GM23338 (cell line): ENCODE results near the gene ASTL. TPM values are rescaled to one million over a fixed set of nuclear protein-coding genes. Genes with fewer than 3 reads are reported as not detected.

ENCODE experiments used
- ATAC-seq: fragments of 200-7000 bp; cut with Tn5 transposase; 3 replicates; pipeline ENCODE4 v1.9.1; 2020
- DNase-seq: peaks from one replicate; pipeline ENCODE4 v3.0.0-alpha.2; 2015; ENCODE audit warnings: low spot score
- H2AFZ ChIP-seq: fragments of 200-600 bp; sonication (generic); 2 replicates; pipeline ENCODE4 v1.8.0; 2016; ENCODE audit warnings: antibody characterized with exemption, mild to moderate bottlenecking, moderate library complexity
- H3F3A ChIP-seq: fragments of 200-600 bp; sonication (generic); replicated peaks from 2 replicates; pipeline ENCODE4 v1.8.0; 2017; ENCODE audit warnings: antibody characterized with exemption, mixed run types, low read depth
- H3K27ac ChIP-seq: fragments of 200-600 bp; sonication (generic); 2 replicates; pipeline ENCODE4 v1.6.1; 2016; ENCODE audit warnings: low read depth
- H3K27me3 ChIP-seq: fragments of 200-600 bp; sonication (generic); 2 replicates; pipeline ENCODE4 v1.8.0; 2016; ENCODE audit warnings: mild to moderate bottlenecking, mixed run types, moderate library complexity; ENCODE audit not compliant: insufficient read depth
- H3K36me3 ChIP-seq: fragments of 200-600 bp; sonication (generic); 2 replicates; pipeline ENCODE4 v1.8.0; 2016; ENCODE audit warnings: mild to moderate bottlenecking; ENCODE audit not compliant: insufficient read depth
- H3K4me1 ChIP-seq: fragments of 200-600 bp; sonication (generic); 2 replicates; pipeline ENCODE4 v1.8.0; 2016; ENCODE audit warnings: mild to moderate bottlenecking, moderate library complexity; ENCODE audit not compliant: insufficient read depth
- H3K4me2 ChIP-seq: fragments of 200-600 bp; sonication (generic); 2 replicates; pipeline ENCODE4 v1.7.1; 2017; ENCODE audit warnings: mixed run types
- H3K4me3 ChIP-seq: fragments of 200-600 bp; sonication (generic); 2 replicates; pipeline ENCODE4 v1.6.1; 2016; ENCODE audit warnings: mixed run types
- H3K79me2 ChIP-seq: fragments of 200-600 bp; sonication (generic); replicated peaks from 2 replicates; pipeline ENCODE4 v1.8.0; 2017; ENCODE audit warnings: mild to moderate bottlenecking; ENCODE audit not compliant: insufficient read depth
- H3K9me2 ChIP-seq: fragments of 200-600 bp; sonication (generic); 2 replicates; pipeline ENCODE4 v1.8.0; 2017; ENCODE audit not compliant: insufficient read depth
- H4K20me1 ChIP-seq: fragments of 200-600 bp; sonication (generic); replicated peaks from 2 replicates; pipeline ENCODE4 v1.8.0; 2017; ENCODE audit warnings: mild to moderate bottlenecking; ENCODE audit not compliant: insufficient read depth
- H3K27ac Mint-ChIP-seq: 2 replicates; pipeline ENCODE4 v1.8.0; 2020; ENCODE audit warnings: inconsistent platforms, mild to moderate bottlenecking, moderate library complexity, mixed read lengths
- H3K27me3 Mint-ChIP-seq: 3 replicates; pipeline ENCODE4 v1.8.0; 2022; ENCODE audit warnings: low read depth, mild to moderate bottlenecking, moderate library complexity, mixed read lengths, inconsistent platforms; ENCODE audit not compliant: insufficient read depth, poor library complexity
- H3K36me3 Mint-ChIP-seq: 3 replicates; pipeline ENCODE4 v1.8.0; 2021; ENCODE audit warnings: low read depth, mild to moderate bottlenecking, inconsistent platforms, moderate library complexity, mixed read lengths
- H3K4me1 Mint-ChIP-seq: 3 replicates; pipeline ENCODE4 v1.8.0; 2020; ENCODE audit warnings: mild to moderate bottlenecking, inconsistent platforms, mixed read lengths
- H3K4me3 Mint-ChIP-seq: 3 replicates; pipeline ENCODE4 v1.8.0; 2021; ENCODE audit warnings: moderate library complexity, mild to moderate bottlenecking, inconsistent platforms, mixed read lengths
- H3K9me3 Mint-ChIP-seq: 3 replicates; pipeline ENCODE4 v1.8.0; 2020; ENCODE audit warnings: moderate library complexity, mild to moderate bottlenecking, inconsistent platforms, mixed read lengths
- CTCF ChIP-seq, 2 experiments: fragments of 200-600 bp in 1 of 2; sonication (generic) in 1 of 2; conservative IDR thresholded peaks; 2 replicates each; pipeline versions ENCODE4 v1.5.1 to v1.6.1; 2016 to 2017; ENCODE audit warnings: antibody characterized with exemption in 2 of 2, low read depth in 2 of 2, mild to moderate bottlenecking in 2 of 2, moderate library complexity in 1 of 2
- ZNF114 ChIP-seq: fragments of 250-450 bp; sonication (Bioruptor Pico); IDR thresholded peaks from 2 replicates; pipeline ENCODE4 v1.5.0; 2020; ENCODE audit warnings: mild to moderate bottlenecking, moderate library complexity
- ZNF462 ChIP-seq: fragments of 250-450 bp; sonication (Bioruptor Pico); IDR thresholded peaks from 2 replicates; pipeline ENCODE4 v1.5.0; 2020; ENCODE audit warnings: mild to moderate bottlenecking, moderate library complexity
- polyA plus RNA-seq: library from polyadenylated mRNA; unstranded; fragments of >200 nt; fragmentation: Nextera tagmentation; extraction: Ambion mirVana; gene quantifications from 2 replicates; pipeline ENCODE4 v1.2.1, GENCODE V29; 2016
- total RNA-seq: library from RNA; depleted of rRNA; stranded (reverse); fragments of >200 nt; shearing (Covaris generic); gene quantifications from 2 replicates; pipeline ENCODE4 v1.2.3, GENCODE V29; 2014

The ASTL gene
- total and polyA plus RNA-seq, 2 experiments from 2014 or later, result 0.23 TPM; not detected in 1

- no peak for TF ChIP-seq ZNF462
- no peak for TF ChIP-seq ZNF114 (CRISPR knock-in tag)
Measured at GRCh38 chr2:96088340-96089335, 49.7 kb downstream of the ASTL start (continued).

- Histone ChIP-seq H3K79me2 (no peaks in the 10 kb centered on the region), H4K20me1 (no peaks in the 10 kb centered on the region), H3K27me3 (no peaks in the 10 kb centered on the region), H3K36me3 (no peaks in the 10 kb centered on the region), H3K9me2 (no peaks in the 10 kb centered on the region), H3K27ac (no peak overlapping the region), H3K4me3 (no peak overlapping the region), H3K4me1 (peaks cover 3% of the 10 kb centered on the region; the same call in 1 of the 2 replicates), H3F3A (no peaks in the 10 kb centered on the region), H2AFZ (no peak overlapping the region), H3K4me2 (no peak overlapping the region)
- Mint-ChIP-seq H3K27me3 (peaks cover 7% of the 10 kb centered on the region), H3K27ac (no peak overlapping the region), H3K4me1 (peaks cover 17% of the 10 kb centered on the region), H3K36me3 (no peaks in the 10 kb centered on the region; the same call in 2 of the 3 replicates), H3K4me3 (no peak overlapping the region), H3K9me3 (no peaks in the 10 kb centered on the region)
- DNase-seq (no peak), ATAC-seq (no peak)
- no peak for TF ChIP-seq CTCF (conservative IDR thresholded peaks at IDR 0.05; ENCODE audit: low read depth in 2 of 2)
- no peak for TF ChIP-seq ZNF114 (CRISPR knock-in tag)
Measured at GRCh38 chr2:96087130-96087529, 51.2 kb downstream of the ASTL start.
